GM23248 (cell line): ENCODE results near the gene CCNF. TPM values are rescaled to one million over a fixed set of nuclear protein-coding genes. Genes with fewer than 3 reads are reported as not detected.

ENCODE experiments used
- DNase-seq: peaks from one replicate; pipeline ENCODE4 v3.0.0-alpha.2; 2015
- H2AFZ ChIP-seq: fragments of 200-600 bp; sonication (generic); 2 replicates; pipeline ENCODE4 v1.6.1; 2016; ENCODE audit warnings: antibody characterized with exemption
- H3F3A ChIP-seq: fragments of 200-600 bp; sonication (generic); 2 replicates; pipeline ENCODE4 v1.6.1; 2016; ENCODE audit warnings: mild to moderate bottlenecking, antibody characterized with exemption, mixed run types; ENCODE audit not compliant: insufficient read depth
- H3K27ac ChIP-seq: fragments of 200-600 bp; sonication (generic); 2 replicates; pipeline ENCODE4 v1.5.1; 2016; ENCODE audit warnings: mild to moderate bottlenecking
- H3K27me3 ChIP-seq: fragments of 200-600 bp; sonication (generic); replicated peaks from 2 replicates; pipeline ENCODE4 v1.6.1; 2016; ENCODE audit warnings: mild to moderate bottlenecking; ENCODE audit not compliant: insufficient read depth
- H3K36me3 ChIP-seq: fragments of 200-600 bp; sonication (generic); 2 replicates; pipeline ENCODE4 v1.6.1; 2016; ENCODE audit warnings: low read depth, mild to moderate bottlenecking
- H3K4me1 ChIP-seq: fragments of 200-600 bp; sonication (generic); 2 replicates; pipeline ENCODE4 v1.6.1; 2016; ENCODE audit warnings: mild to moderate bottlenecking; ENCODE audit not compliant: insufficient read depth
- H3K4me2 ChIP-seq: fragments of 200-600 bp; sonication (generic); one replicate; pipeline ENCODE4 v1.6.1; 2016; ENCODE audit warnings: mild to moderate bottlenecking; ENCODE audit not compliant: unreplicated experiment
- H3K4me3 ChIP-seq: fragments of 200-600 bp; sonication (generic); 2 replicates; pipeline ENCODE4 v1.5.1; 2016; ENCODE audit warnings: mild to moderate bottlenecking
- H3K79me2 ChIP-seq: fragments of 200-600 bp; sonication (generic); 2 replicates; pipeline ENCODE4 v1.6.1; 2016; ENCODE audit warnings: mild to moderate bottlenecking; ENCODE audit not compliant: insufficient read depth
- H3K9ac ChIP-seq: fragments of 200-600 bp; sonication (generic); 2 replicates; pipeline ENCODE4 v1.6.1; 2016; ENCODE audit warnings: mild to moderate bottlenecking
- H3K9me2 ChIP-seq: fragments of 200-600 bp; sonication (generic); 2 replicates; pipeline ENCODE4 v1.6.1; 2016; ENCODE audit warnings: mixed run types, mild to moderate bottlenecking, moderate library complexity; ENCODE audit not compliant: insufficient read depth
- H3K9me3 ChIP-seq: fragments of 200-600 bp; sonication (generic); one replicate; pipeline ENCODE4 v1.6.1; 2017; ENCODE audit warnings: low read depth
- H4K20me1 ChIP-seq: fragments of 200-600 bp; sonication (generic); 2 replicates; pipeline ENCODE4 v1.6.0; 2016; ENCODE audit not compliant: insufficient read depth
- EZH2 ChIP-seq: fragments of 200-600 bp; sonication (generic); IDR thresholded peaks from 2 replicates; pipeline ENCODE4 v1.6.1; 2018; ENCODE audit warnings: antibody characterized with exemption, mild to moderate bottlenecking; ENCODE audit not compliant: insufficient read depth, poor library complexity, severe bottlenecking
- EZH2phosphoT487 ChIP-seq: fragments of 200-600 bp; sonication (generic); IDR thresholded peaks from 2 replicates; pipeline ENCODE4 v1.6.1; 2018; ENCODE audit warnings: antibody characterized with exemption, moderate library complexity, mild to moderate bottlenecking, low read depth; ENCODE audit not compliant: insufficient read depth
- WGBS, 2 experiments: methylation state at CpG; one replicate each; pipeline ENCODE4 v1.1.6; 2015 to 2017; ENCODE audit warnings: low lambda C conversion rate in 2 of 2, low coverage in 1 of 2; ENCODE audit errors: missing lambda C conversion rate in 2 of 2; 5-methylcytosine and 5-hydroxymethylcytosine counted together
- in situ Hi-C: fragments of 300-500 bp; cut with MboI; formaldehyde crosslinking; loops from 2 replicates; pipeline ENCODE4 v1.15.0; 2020
- polyA plus RNA-seq: library from polyadenylated mRNA; unstranded; fragments of >200 nt; fragmentation: Nextera tagmentation; extraction: Ambion mirVana; gene quantifications from 2 replicates; pipeline ENCODE4 v1.2.1, GENCODE V29; 2016
- total RNA-seq: library from RNA; depleted of rRNA; stranded (reverse); fragments of >200 nt; shearing (Covaris generic); gene quantifications from 2 replicates; pipeline ENCODE4 v1.2.3, GENCODE V29; 2014

Gene CCNF
- total and polyA plus RNA-seq, 2 experiments from 2014 or later = 9.3 to 11.5 TPM

- H3K27ac ChIP-seq = no peak overlapping the region
- H3F3A ChIP-seq = no peaks in the 10 kb centered on the region
- H3K9me2 ChIP-seq = no peaks in the 10 kb centered on the region
- H4K20me1 ChIP-seq = no peaks in the 10 kb centered on the region
- WGBS, 2 experiments = 23 to 38% methylated on average over 8 of the region's 9 CpGs
- no peaks in the 10 kb centered on the region for H3K36me3 ChIP-seq
- no peaks in the 10 kb centered on the region for H3K9me3 ChIP-seq
- peak; percentile 37 for DNase-seq
- in situ Hi-C loops = no loop called here
- no peak overlapping the region for H3K4me3 ChIP-seq
- H3K79me2 ChIP-seq = peaks cover 4% of the 10 kb centered on the region; the same call in 1 of the 2 replicates
- H3K4me2 ChIP-seq = no peak overlapping the region
- no peaks in the 10 kb centered on the region for H3K27me3 ChIP-seq
- no peak overlapping the region for H2AFZ ChIP-seq
- H3K9ac ChIP-seq = no peak overlapping the region
- TF ChIP-seq EZH2 (no peak), EZH2phosphoT487 (no peak)
- H3K4me1 ChIP-seq = no peaks in the 10 kb centered on the region; the same call in 1 of the 2 replicates
Measured at GRCh38 chr16:2470603-2471015, 41.4 kb downstream of the CCNF start.

GRCh38 chr16:2471016-2471652 lies 41.9 kb downstream of the CCNF start, which contains the start of gene NTN3:
NTN3 (plus strand) TSS chr16:2471297; CDS start chr16:2471702, 405 bp downstream.
- no peaks in the 10 kb centered on the region for H3F3A ChIP-seq
- H3K79me2 ChIP-seq = peaks cover 8% of the 10 kb centered on the region; the same call in 1 of the 2 replicates
- no peaks in the 10 kb centered on the region; the same call in 1 of the 2 replicates for H3K4me1 ChIP-seq
- no peaks in the 10 kb centered on the region for H3K9me2 ChIP-seq
- in situ Hi-C loops = no loop called here
- no peaks in the 10 kb centered on the region for H3K36me3 ChIP-seq
- H2AFZ ChIP-seq = no peak within 1 kb of the TSS
- WGBS, 2 experiments = 1 to 2% methylated on average over 24 to 38 of the region's 59 CpGs
- H3K9me3 ChIP-seq = no peaks in the 10 kb centered on the region
- no peaks in the 10 kb centered on the region for H3K27me3 ChIP-seq
- H3K4me3 ChIP-seq = peak within 1 kb of the TSS; percentile 31
- H4K20me1 ChIP-seq = no peaks in the 10 kb centered on the region
- peak within 1 kb of the TSS; percentile 35 for H3K4me2 ChIP-seq
- H3K9ac ChIP-seq = no peak within 1 kb of the TSS
- peak; percentile 58 for DNase-seq
- H3K27ac ChIP-seq = no peak within 1 kb of the TSS
- TF ChIP-seq EZH2 (no peak), EZH2phosphoT487 (no peak)

- no peak overlapping the region for H3K9ac ChIP-seq
- H3K27me3 ChIP-seq = no peaks in the 10 kb centered on the region
- WGBS, 2 experiments = 41 to 72% methylated on average over 29 to 59 of the region's 61 CpGs
- H2AFZ ChIP-seq = no peak overlapping the region
- no peaks in the 10 kb centered on the region for H3K9me2 ChIP-seq
- TF ChIP-seq EZH2phosphoT487 (no peak), EZH2 (no peak)
- no peak overlapping the region for H3K27ac ChIP-seq
- H3K4me2 ChIP-seq = no peak overlapping the region
- peaks cover 15% of the 10 kb centered on the region for H3K79me2 ChIP-seq
- in situ Hi-C loops = no loop called here
- no peaks in the 10 kb centered on the region for H3F3A ChIP-seq
- H3K9me3 ChIP-seq = no peaks in the 10 kb centered on the region
- no peak for DNase-seq
- H4K20me1 ChIP-seq = no peaks in the 10 kb centered on the region
- H3K36me3 ChIP-seq = no peaks in the 10 kb centered on the region
- peak overlapping the region; percentile 31 for H3K4me3 ChIP-seq
- H3K4me1 ChIP-seq = no peaks in the 10 kb centered on the region; the same call in 1 of the 2 replicates
Measured at GRCh38 chr16:2471653-2472487, 42.6 kb downstream of the CCNF start.

- H3K27me3 ChIP-seq = no peaks in the 10 kb centered on the region
- no peaks in the 10 kb centered on the region for H3F3A ChIP-seq
- in situ Hi-C loops = no loop called here
- H3K4me2 ChIP-seq = no peak overlapping the region
- H4K20me1 ChIP-seq = no peaks in the 10 kb centered on the region
- peaks cover 20% of the 10 kb centered on the region for H3K79me2 ChIP-seq
- no peaks in the 10 kb centered on the region; the same call in 1 of the 2 replicates for H3K4me1 ChIP-seq
- H2AFZ ChIP-seq = no peak overlapping the region
- no peaks in the 10 kb centered on the region for H3K9me3 ChIP-seq
- H3K9ac ChIP-seq = no peak overlapping the region
- TF ChIP-seq EZH2 = no peak
- no peak for TF ChIP-seq EZH2phosphoT487
- H3K4me3 ChIP-seq = no peak overlapping the region
- no peaks in the 10 kb centered on the region for H3K36me3 ChIP-seq
- WGBS, 2 experiments = 94 to 97% methylated on average over 26 to 27 of the region's 27 CpGs
- H3K9me2 ChIP-seq = no peaks in the 10 kb centered on the region
- H3K27ac ChIP-seq = no peak overlapping the region
- DNase-seq = no peak
Measured at GRCh38 chr16:2472488-2472864, 43.2 kb downstream of the CCNF start.
